ENCODE results near the gene GNAI2. TPM values are rescaled to one million over a fixed set of nuclear protein-coding genes. Genes with fewer than 3 reads are reported as not detected.

Gene GNAI2
- polyA plus RNA-seq, 1 of the 3 experiments (the other 2 are of a cell fraction), result 649 TPM

- POLR2A ChIA-PET, result interaction anchor here (0.8 kb wide), 1 partner anchor 26 kb away, joined by 3 read pairs; no protein-coding TSS in a partner anchor
Measured at GRCh38 chr3:50221051-50221410, 15.0 kb upstream of the GNAI2 start.

DNA sequence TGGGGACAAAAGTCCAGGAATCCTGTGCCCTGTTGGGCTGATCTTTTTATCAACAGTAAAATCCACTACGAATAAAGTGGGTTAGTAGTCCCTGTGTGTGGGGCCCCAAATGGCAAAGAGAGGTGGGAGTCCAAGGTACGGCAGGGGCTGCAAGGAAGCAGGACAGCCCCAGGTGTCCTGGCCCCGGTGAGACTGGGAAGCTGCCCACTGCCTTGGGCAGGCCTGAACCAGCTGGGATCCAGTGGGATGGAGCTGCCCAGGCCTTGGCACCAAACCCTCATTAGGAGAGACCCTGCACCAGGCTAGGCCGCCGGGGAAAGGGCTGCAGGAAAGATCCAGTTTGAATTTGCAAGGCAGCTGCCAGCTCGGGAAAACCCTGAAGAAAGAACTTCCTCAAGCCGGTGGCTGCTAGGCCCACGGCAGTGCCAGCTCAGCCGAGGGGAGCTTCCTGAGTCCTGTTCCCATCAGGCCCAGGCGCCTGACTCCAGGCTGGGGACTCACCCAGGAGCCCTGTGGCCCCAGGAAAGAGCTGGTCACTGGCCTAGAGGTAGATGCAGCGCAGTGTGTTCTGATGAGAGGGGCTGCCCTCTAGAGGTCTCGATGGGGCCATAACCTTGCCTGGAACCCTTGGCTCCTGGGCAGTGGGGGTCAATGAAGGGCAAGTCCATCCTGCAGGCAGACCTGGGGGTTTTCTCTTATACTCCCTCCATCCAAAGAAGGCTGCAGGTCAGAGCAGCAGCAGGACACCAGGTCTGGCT lies 14.4 kb upstream of the GNAI2 start:
- CTCF ChIA-PET, result interaction anchor here (0.8 to 61.6 kb wide), 13 partner anchors 9 to 102 kb away, joined by 3 to 1375 read pairs (median 5); partner anchors contain the start of gene GNAT1
- POLR2A ChIA-PET, result interaction anchor here (0.8 kb wide), 1 partner anchor 27 kb away, joined by 3 read pairs; no protein-coding TSS in a partner anchor
- Histone ChIP-seq H3K9me2 (no peaks in the 10 kb centered on the region), H3K27me3 (ENCODE audit: insufficient read depth) (peaks cover 7% of the 10 kb centered on the region; the same call in 1 of the 2 replicates), H3K9me3 (no peaks in the 10 kb centered on the region), H3K4me2 (no peak overlapping the region), H3K79me2 (ENCODE audit: insufficient read depth) (no peaks in the 10 kb centered on the region), H4K20me1 (ENCODE audit: insufficient read depth) (no peaks in the 10 kb centered on the region), H3K36me3 (replicated peaks in 1 of 2; ENCODE audit: control insufficient read depth in 1 of 2, insufficient read depth in 2 of 2, low read length in 1 of 2) (no peaks in the 10 kb centered on the region), H3K4me1 (ENCODE audit: control insufficient read depth in 1 of 2, insufficient read depth in 2 of 2, low read depth in 1 of 2, low read length in 1 of 2) (no peaks in the 10 kb centered on the region; a peak in 1 of 4 replicates), H2AFZ (ENCODE audit: low read depth) (no peak overlapping the region), H3F3A (replicated peaks; ENCODE audit: insufficient read depth) (no peaks in the 10 kb centered on the region), H3K9ac (no peak overlapping the region), H3K27ac (ENCODE audit: low read depth in 2 of 2, low read length in 1 of 2) (no peak overlapping the region), H3K4me3 (ENCODE audit: low read depth in 2 of 2, low read length in 1 of 2) (no peak overlapping the region)
- 77% methylated on average over 8 of the region's 12 CpGs for WGBS (ENCODE audit: low lambda C conversion rate)
- TF ChIP-seq NFIC (IDR thresholded peaks at IDR 0.05; ENCODE audit: borderline replicate concordance) (no peak), SIN3A (IDR thresholded peaks at IDR 0.05; ENCODE audit: borderline replicate concordance, low read depth, low read length) (no peak), TCF12 (IDR thresholded peaks at IDR 0.05) (no peak), FOSL2 (IDR thresholded peaks at IDR 0.05; ENCODE audit: borderline replicate concordance, low read depth) (no peak), FOXJ3 (CRISPR knock-in tag; IDR thresholded peaks at IDR 0.05) (no peak), NRF1 (IDR thresholded peaks at IDR 0.05; ENCODE audit: low read depth, low read length) (no peak), MEF2A (IDR thresholded peaks at IDR 0.05; ENCODE audit: borderline replicate concordance, low read depth) (no peak), MXI1 (IDR thresholded peaks at IDR 0.05; ENCODE audit: low read depth, low read length) (no peak), POLR2AphosphoS5 (IDR thresholded peaks at IDR 0.05; ENCODE audit: low read depth, low read length) (no peak), CTCF (IDR thresholded peaks at IDR 0.05) (no peak)
- DNase-seq, result no peak

More at GRCh38 chr3:50221051-50221410, 15.0 kb upstream of the GNAI2 start:
- Histone ChIP-seq H3K9me2 (no peaks in the 10 kb centered on the region), H3K79me2 (ENCODE audit: insufficient read depth) (no peaks in the 10 kb centered on the region), H3K27me3 (ENCODE audit: insufficient read depth) (peaks cover 7% of the 10 kb centered on the region; the same call in 1 of the 2 replicates), H3K9ac (no peak overlapping the region), H2AFZ (ENCODE audit: low read depth) (no peak overlapping the region), H3K27ac (ENCODE audit: low read depth in 2 of 2, low read length in 1 of 2) (no peak overlapping the region), H3K9me3 (no peaks in the 10 kb centered on the region), H3K4me3 (ENCODE audit: low read depth in 2 of 2, low read length in 1 of 2) (no peak overlapping the region), H3K4me1 (ENCODE audit: control insufficient read depth in 1 of 2, insufficient read depth in 2 of 2, low read depth in 1 of 2, low read length in 1 of 2) (no peaks in the 10 kb centered on the region; a peak in 1 of 4 replicates), H3K36me3 (replicated peaks in 1 of 2; ENCODE audit: control insufficient read depth in 1 of 2, insufficient read depth in 2 of 2, low read length in 1 of 2) (no peaks in the 10 kb centered on the region), H4K20me1 (ENCODE audit: insufficient read depth) (no peaks in the 10 kb centered on the region), H3F3A (replicated peaks; ENCODE audit: insufficient read depth) (no peaks in the 10 kb centered on the region), H3K4me2 (no peak overlapping the region)
- CTCF ChIA-PET, result interaction anchor here (0.9 to 61.6 kb wide), 13 partner anchors 8 to 101 kb away, joined by 3 to 1375 read pairs (median 4); partner anchors contain the start of gene GNAT1
- TF ChIP-seq USF1 (IDR thresholded peaks at IDR 0.05; ENCODE audit: borderline replicate concordance, low read depth) (no peak), EP300 (IDR thresholded peaks at IDR 0.05; ENCODE audit: borderline replicate concordance in 1 of 2, low read depth in 1 of 2, low read length in 1 of 2) (no peak), MAX (IDR thresholded peaks at IDR 0.05; ENCODE audit: low read depth) (no peak), FOXJ3 (CRISPR knock-in tag; IDR thresholded peaks at IDR 0.05) (no peak), YY1 (IDR thresholded peaks at IDR 0.05; ENCODE audit: low read depth) (no peak), FOSL2 (IDR thresholded peaks at IDR 0.05; ENCODE audit: borderline replicate concordance, low read depth) (no peak), SIN3A (IDR thresholded peaks at IDR 0.05; ENCODE audit: borderline replicate concordance, low read depth, low read length) (no peak), FOXM1 (IDR thresholded peaks at IDR 0.05; ENCODE audit: low read depth) (no peak)
- TF ChIP-seq, protein P1, sequence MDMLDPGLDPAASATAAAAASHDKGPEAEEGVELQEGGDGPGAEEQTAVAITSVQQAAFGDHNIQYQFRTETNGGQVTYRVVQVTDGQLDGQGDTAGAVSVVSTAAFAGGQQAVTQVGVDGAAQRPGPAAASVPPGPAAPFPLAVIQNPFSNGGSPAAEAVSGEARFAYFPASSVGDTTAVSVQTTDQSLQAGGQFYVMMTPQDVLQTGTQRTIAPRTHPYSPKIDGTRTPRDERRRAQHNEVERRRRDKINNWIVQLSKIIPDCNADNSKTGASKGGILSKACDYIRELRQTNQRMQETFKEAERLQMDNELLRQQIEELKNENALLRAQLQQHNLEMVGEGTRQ (IDR thresholded peaks at IDR 0.05; ENCODE audit: borderline replicate concordance, low read depth, low read length), result no peak
- no peak for DNase-seq
- 79% methylated on average over 3 of the region's 4 CpGs for WGBS (ENCODE audit: low lambda C conversion rate)
